Measurements from ENCODE around the gene CTNNA3.

Gene CTNNA3

GRCh38 chr10:66924674-66925345, 771.2 kb downstream of the CTNNA3 start:
- peaks cover 29% of the 10 kb centered on the region for H3K27me3 ChIP-seq
- no peaks in the 10 kb centered on the region for H4K20me1 ChIP-seq
- no peaks in the 10 kb centered on the region for H3K9me3 ChIP-seq
- H3K36me3 ChIP-seq: no peaks in the 10 kb centered on the region
- no peak overlapping the region for H3K4me3 ChIP-seq
- H3K4me2 ChIP-seq: no peak overlapping the region
- H3K27ac ChIP-seq: no peak overlapping the region
- 0 out of 2 replicates have a peak, but pooled peaks cover 5% of the 10 kb centered on the region for H3K4me1 ChIP-seq
- H3K9ac ChIP-seq: no peak overlapping the region
- no peak for TF ChIP-seq Cebpa-rat (IDR thresholded peaks at IDR 0.05)

- Histone ChIP-seq H3K27ac (no peak overlapping the region), H4K20me1 (no peaks in the 10 kb centered on the region), H3K9me3 (no peaks in the 10 kb centered on the region), H3K9ac (no peak overlapping the region), H3K4me3 (no peak overlapping the region), H3K4me2 (no peak overlapping the region), H3K27me3 (no peaks in the 10 kb centered on the region), H3K4me1 (no peaks in the 10 kb centered on the region), H3K36me3 (no peaks in the 10 kb centered on the region)
- TF ChIP-seq Cebpa-rat (IDR thresholded peaks at IDR 0.05): no peak
Observed at GRCh38 chr10:66919248-66919647, 776.7 kb downstream of the CTNNA3 start.

DNA sequence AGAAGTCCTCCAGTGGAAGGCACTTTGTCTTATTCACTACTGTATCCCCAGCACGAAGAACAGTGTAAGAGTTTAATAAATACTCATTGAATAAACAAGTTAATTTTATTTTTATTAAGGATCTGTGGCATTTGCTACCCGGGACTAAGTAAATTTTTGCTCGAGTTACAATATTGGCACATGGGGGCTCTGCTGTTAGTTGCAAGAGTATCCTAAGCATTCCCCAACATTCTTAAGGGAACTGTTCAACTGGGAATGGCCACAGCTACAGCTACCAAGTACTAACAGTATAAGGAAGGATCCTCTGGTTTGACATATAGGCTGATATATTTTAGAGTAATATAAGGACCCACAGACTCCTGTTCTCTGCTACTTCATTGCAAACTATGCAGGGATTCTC, 778.9 kb downstream of the CTNNA3 start:
- H3K4me1 ChIP-seq: no peaks in the 10 kb centered on the region
- H3K27ac ChIP-seq: no peak overlapping the region
- H3K36me3 ChIP-seq: no peaks in the 10 kb centered on the region
- no peaks in the 10 kb centered on the region for H3K9me3 ChIP-seq
- no peak overlapping the region for H3K4me3 ChIP-seq
- H4K20me1 ChIP-seq: no peaks in the 10 kb centered on the region
- no peak overlapping the region for H3K4me2 ChIP-seq
- no peaks in the 10 kb centered on the region for H3K27me3 ChIP-seq
- no peak overlapping the region for H3K9ac ChIP-seq
- no peak for TF ChIP-seq Cebpa-rat (IDR thresholded peaks at IDR 0.05)

DNA sequence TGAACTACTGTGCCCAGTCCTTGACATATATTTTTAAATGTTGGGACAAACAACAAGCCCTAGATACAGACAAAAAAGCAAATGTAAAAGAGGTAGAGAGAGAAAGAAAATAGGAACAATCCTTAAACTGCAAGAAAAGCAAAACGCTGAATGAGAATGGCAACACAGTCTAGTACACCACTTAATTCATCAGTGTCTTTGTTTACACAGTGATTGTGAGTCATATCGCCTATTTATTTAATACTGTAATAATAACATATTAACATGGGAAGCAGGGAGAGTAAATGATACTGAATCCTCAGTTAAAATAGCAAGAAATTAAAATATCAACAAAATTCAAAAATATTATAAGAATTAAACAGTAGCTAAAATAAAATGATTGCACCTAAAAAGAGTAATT, 780.0 kb downstream of the CTNNA3 start:
- H3K4me2 ChIP-seq: no peak overlapping the region
- no peaks in the 10 kb centered on the region for H3K36me3 ChIP-seq
- no peaks in the 10 kb centered on the region for H4K20me1 ChIP-seq
- H3K27me3 ChIP-seq: no peaks in the 10 kb centered on the region
- no peak overlapping the region for H3K4me3 ChIP-seq
- H3K9me3 ChIP-seq: no peaks in the 10 kb centered on the region
- H3K4me1 ChIP-seq: no peaks in the 10 kb centered on the region
- H3K27ac ChIP-seq: no peak overlapping the region
- H3K9ac ChIP-seq: no peak overlapping the region
- no peak for TF ChIP-seq Cebpa-rat (IDR thresholded peaks at IDR 0.05)

GRCh38 chr10:66910671-66911070, 785.3 kb downstream of the CTNNA3 start:
- Histone ChIP-seq H3K4me1 (no peaks in the 10 kb centered on the region), H3K36me3 (no peaks in the 10 kb centered on the region), H3K4me2 (no peak overlapping the region), H3K9me3 (no peaks in the 10 kb centered on the region), H3K4me3 (no peak overlapping the region), H3K27me3 (no peaks in the 10 kb centered on the region), H4K20me1 (no peaks in the 10 kb centered on the region), H3K9ac (no peak overlapping the region), H3K27ac (no peak overlapping the region)
- TF ChIP-seq Cebpa-rat (IDR thresholded peaks at IDR 0.05): no peak

DNA sequence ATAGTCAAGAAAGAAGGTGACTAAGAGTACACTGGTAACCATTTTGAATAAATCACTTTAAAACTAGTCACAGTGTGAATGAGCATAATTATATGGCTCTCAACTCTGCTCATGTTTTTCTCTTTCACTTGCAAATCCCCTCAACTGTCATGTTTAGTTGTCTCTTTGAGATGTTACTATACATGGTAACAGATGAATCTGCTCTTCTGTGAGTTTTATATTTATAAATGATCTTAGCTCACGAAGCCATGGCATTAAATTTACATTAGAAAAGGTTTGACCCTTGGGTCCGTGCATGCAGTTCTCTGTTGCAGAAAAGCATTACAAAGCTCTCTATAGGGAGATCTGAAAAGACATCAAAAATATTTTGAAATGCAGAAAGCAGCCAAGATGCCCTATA, 803.1 kb downstream of the CTNNA3 start:
- H3K36me3 ChIP-seq: no peaks in the 10 kb centered on the region
- 0 out of 2 replicates have a peak, but pooled peaks cover 2% of the 10 kb centered on the region for H3K9me3 ChIP-seq
- no peaks in the 10 kb centered on the region for H4K20me1 ChIP-seq
- no peak overlapping the region for H3K9ac ChIP-seq
- 0 out of 2 replicates have a peak, but pooled peaks cover 1% of the 10 kb centered on the region for H3K4me1 ChIP-seq
- H3K4me2 ChIP-seq: no peak overlapping the region
- H3K27ac ChIP-seq: no peak overlapping the region
- no peaks in the 10 kb centered on the region for H3K27me3 ChIP-seq
- no peak for TF ChIP-seq Cebpa-rat (IDR thresholded peaks at IDR 0.05)
- no peak overlapping the region for H3K4me3 ChIP-seq

GRCh38 chr10:66888237-66888636, 807.8 kb downstream of the CTNNA3 start:
- Histone ChIP-seq H3K27me3 (no peaks in the 10 kb centered on the region), H3K4me1 (0 out of 2 replicates have a peak, but pooled peaks cover 5% of the 10 kb centered on the region), H3K36me3 (no peaks in the 10 kb centered on the region), H3K4me2 (no peak overlapping the region), H4K20me1 (no peaks in the 10 kb centered on the region), H3K27ac (no peak overlapping the region), H3K9me3 (no peaks in the 10 kb centered on the region), H3K9ac (no peak overlapping the region), H3K4me3 (no peak overlapping the region)
- TF ChIP-seq Cebpa-rat (IDR thresholded peaks at IDR 0.05): no peak

DNA sequence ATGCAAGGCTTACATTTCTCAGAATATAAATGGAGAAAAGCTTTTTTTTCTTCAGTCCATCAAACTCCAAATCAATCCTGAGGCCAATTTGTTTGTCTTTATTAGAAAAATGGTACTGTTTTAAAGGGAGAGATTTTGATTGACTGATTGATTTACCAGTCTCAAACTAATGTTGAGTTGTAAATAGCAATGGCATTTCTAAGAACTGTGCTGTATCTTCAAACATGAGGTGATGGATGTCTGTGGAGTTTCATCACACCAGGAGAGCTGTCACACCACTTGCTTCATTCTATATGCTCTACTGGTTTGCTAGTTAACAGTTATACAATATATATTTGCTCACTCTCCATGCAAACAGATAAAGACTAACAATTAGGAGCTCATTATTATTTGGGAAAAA, 809.1 kb downstream of the CTNNA3 start:
- H3K9me3 ChIP-seq: no peaks in the 10 kb centered on the region
- H3K9ac ChIP-seq: no peak overlapping the region
- no peaks in the 10 kb centered on the region for H3K27me3 ChIP-seq
- H3K36me3 ChIP-seq: no peaks in the 10 kb centered on the region
- no peak overlapping the region for H3K4me2 ChIP-seq
- no peaks in the 10 kb centered on the region for H4K20me1 ChIP-seq
- no peak overlapping the region for H3K4me3 ChIP-seq
- TF ChIP-seq Cebpa-rat (IDR thresholded peaks at IDR 0.05): no peak
- no peak overlapping the region for H3K27ac ChIP-seq
- H3K4me1 ChIP-seq: 0 out of 2 replicates have a peak, but pooled peaks cover 5% of the 10 kb centered on the region

GRCh38 chr10:66882271-66882670, 813.7 kb downstream of the CTNNA3 start:
- H3K4me3 ChIP-seq: no peak overlapping the region
- no peak overlapping the region for H3K27ac ChIP-seq
- no peak overlapping the region for H3K9ac ChIP-seq
- no peaks in the 10 kb centered on the region for H3K27me3 ChIP-seq
- TF ChIP-seq Cebpa-rat (IDR thresholded peaks at IDR 0.05): no peak
- no peak overlapping the region for H3K4me2 ChIP-seq
- no peaks in the 10 kb centered on the region for H3K9me3 ChIP-seq
- H4K20me1 ChIP-seq: no peaks in the 10 kb centered on the region
- no peaks in the 10 kb centered on the region for H3K36me3 ChIP-seq
- H3K4me1 ChIP-seq: no peaks in the 10 kb centered on the region

DNA sequence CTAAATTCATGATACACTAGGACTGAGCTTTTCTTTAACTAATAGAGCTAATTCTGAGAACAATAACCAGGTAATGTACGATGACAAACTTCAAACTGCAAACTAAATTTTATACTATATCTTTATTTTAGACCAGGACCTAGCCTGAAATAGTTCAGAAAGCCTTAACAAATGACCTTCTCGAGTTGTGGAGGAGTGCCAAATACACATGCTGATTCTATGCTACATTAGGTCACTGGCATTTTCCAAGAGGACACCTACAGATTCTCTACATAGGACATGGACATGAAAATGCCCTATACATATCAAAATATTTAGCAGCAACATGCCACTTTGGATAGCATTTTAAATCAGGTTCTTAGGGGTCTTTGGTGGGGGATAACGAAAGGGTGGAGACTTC, 814.2 kb downstream of the CTNNA3 start:
- H3K9ac ChIP-seq: no peak overlapping the region
- H3K4me3 ChIP-seq: no peak overlapping the region
- H3K36me3 ChIP-seq: no peaks in the 10 kb centered on the region
- TF ChIP-seq Cebpa-rat (IDR thresholded peaks at IDR 0.05): no peak
- no peak overlapping the region for H3K27ac ChIP-seq
- no peaks in the 10 kb centered on the region for H3K9me3 ChIP-seq
- no peaks in the 10 kb centered on the region for H3K4me1 ChIP-seq
- no peaks in the 10 kb centered on the region for H3K27me3 ChIP-seq
- no peaks in the 10 kb centered on the region for H4K20me1 ChIP-seq
- no peak overlapping the region for H3K4me2 ChIP-seq

- Histone ChIP-seq H3K4me2 (no peak overlapping the region), H3K36me3 (no peaks in the 10 kb centered on the region), H4K20me1 (no peaks in the 10 kb centered on the region), H3K4me3 (no peak overlapping the region), H3K9ac (no peak overlapping the region), H3K9me3 (no peaks in the 10 kb centered on the region), H3K27ac (no peak overlapping the region), H3K27me3 (no peaks in the 10 kb centered on the region), H3K4me1 (no peaks in the 10 kb centered on the region)
- no peak for TF ChIP-seq Cebpa-rat (IDR thresholded peaks at IDR 0.05)
Observed at GRCh38 chr10:66880826-66881225, 815.2 kb downstream of the CTNNA3 start.

Measured in BLaER1 (cell line).